Testis (tissue), 2 donors: ENCODE measurements around the gene MAP2K7.

Source experiments
- POLR2A ChIP-seq: fragments of 450-650 bp; IDR thresholded peaks from one replicate; pipeline ENCODE4 v1.6.1; 2017; ENCODE audit warnings: antibody characterized with exemption, mild to moderate bottlenecking, moderate library complexity
- TF ChIP-seq, protein P1 (sequence below), 3 experiments: fragments of 450-650 bp in 2 of 3; fragments of 200-600 bp in 1 of 3; sonication (generic) in 1 of 3; IDR thresholded peaks; one replicate each; pipeline ENCODE4 v1.5.1; 2016 to 2019; ENCODE audit warnings: antibody characterized with exemption in 3 of 3, mild to moderate bottlenecking in 2 of 3, moderate library complexity in 1 of 3

DNA sequence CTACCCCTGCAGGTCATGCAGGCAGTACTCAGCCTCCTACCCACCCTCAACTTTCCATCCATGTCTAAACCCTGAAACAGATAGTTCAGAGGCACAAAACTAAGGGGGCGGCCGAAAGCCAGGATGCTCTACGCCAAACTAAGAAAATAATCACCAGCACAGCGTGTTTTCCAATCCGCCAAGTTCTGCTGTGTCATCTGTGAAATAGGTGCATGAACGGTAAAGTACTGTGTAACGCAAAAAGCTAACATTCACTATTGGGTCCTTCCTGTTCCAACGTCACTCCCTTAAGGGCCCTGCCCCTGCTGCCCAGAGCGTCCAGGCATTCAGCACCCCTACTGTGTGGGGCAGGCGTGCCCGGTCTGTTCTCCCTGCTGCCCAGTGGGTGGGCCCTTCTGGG lies 52.0 kb downstream of the MAP2K7 start:
- TF ChIP-seq, protein P1, sequence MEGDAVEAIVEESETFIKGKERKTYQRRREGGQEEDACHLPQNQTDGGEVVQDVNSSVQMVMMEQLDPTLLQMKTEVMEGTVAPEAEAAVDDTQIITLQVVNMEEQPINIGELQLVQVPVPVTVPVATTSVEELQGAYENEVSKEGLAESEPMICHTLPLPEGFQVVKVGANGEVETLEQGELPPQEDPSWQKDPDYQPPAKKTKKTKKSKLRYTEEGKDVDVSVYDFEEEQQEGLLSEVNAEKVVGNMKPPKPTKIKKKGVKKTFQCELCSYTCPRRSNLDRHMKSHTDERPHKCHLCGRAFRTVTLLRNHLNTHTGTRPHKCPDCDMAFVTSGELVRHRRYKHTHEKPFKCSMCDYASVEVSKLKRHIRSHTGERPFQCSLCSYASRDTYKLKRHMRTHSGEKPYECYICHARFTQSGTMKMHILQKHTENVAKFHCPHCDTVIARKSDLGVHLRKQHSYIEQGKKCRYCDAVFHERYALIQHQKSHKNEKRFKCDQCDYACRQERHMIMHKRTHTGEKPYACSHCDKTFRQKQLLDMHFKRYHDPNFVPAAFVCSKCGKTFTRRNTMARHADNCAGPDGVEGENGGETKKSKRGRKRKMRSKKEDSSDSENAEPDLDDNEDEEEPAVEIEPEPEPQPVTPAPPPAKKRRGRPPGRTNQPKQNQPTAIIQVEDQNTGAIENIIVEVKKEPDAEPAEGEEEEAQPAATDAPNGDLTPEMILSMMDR (IDR thresholded peaks at IDR 0.05), result no peak
- TF ChIP-seq POLR2A, result no peak
